NCI-H345 treated with DMSO at 0.1 percent for 48 hours (cell line): ENCODE results near the gene WDSUB1.

Source experiments
- DNase-seq: peaks from one replicate; lab custom pipeline; 2025; ENCODE audit not compliant: unreplicated experiment; lab: John Stamatoyannopoulos, UW

Gene WDSUB1

GRCh38 chr2:159266554-159266953, 19.9 kb downstream of the WDSUB1 start:
- DNase-seq, result no peak

- no peak for DNase-seq
Observed at GRCh38 chr2:159265171-159265576, 21.3 kb downstream of the WDSUB1 start.

DNA sequence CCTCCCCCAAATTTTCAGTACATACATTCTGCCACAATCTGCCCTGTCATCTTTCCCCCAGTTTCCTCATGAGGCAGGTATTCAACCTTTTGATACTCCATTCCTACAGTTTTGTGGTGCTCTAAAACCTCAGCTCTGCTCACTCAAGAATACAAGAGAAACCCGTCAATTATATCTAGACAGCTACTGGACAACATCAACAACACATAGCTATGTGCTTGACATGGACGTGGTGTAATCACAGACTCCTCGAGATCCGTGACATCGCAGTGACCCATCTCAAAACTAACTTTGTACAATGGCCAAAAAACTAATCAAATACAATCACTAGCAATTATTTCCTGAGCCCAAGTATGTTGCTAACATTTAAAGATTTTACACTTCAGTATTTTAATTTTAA, 23.6 kb downstream of the WDSUB1 start:
- no peak for DNase-seq

DNA sequence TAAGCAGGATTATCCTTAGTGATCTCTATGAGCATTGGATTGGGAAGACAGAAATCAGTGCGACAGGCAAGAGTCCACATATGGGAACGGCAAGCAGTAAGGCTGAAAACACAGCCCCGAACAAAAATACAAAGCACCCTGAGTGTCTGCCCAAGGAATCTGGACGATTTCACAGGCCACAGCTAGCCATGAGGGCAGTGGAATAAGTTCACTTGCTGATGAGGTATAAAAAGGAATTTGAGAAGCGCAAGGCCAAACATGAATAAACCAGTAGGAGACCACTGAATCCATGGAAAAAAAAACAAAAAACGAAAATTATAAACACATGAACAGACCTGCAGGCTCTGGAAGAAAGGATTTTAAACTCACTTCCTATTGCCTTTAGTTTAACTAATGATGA, 24.3 kb downstream of the WDSUB1 start:
- no peak for DNase-seq

- DNase-seq, result no peak
Observed at GRCh38 chr2:159256159-159256558, 30.3 kb downstream of the WDSUB1 start.

GRCh38 chr2:159252905-159253304, 33.6 kb downstream of the WDSUB1 start:
- no peak for DNase-seq

DNA sequence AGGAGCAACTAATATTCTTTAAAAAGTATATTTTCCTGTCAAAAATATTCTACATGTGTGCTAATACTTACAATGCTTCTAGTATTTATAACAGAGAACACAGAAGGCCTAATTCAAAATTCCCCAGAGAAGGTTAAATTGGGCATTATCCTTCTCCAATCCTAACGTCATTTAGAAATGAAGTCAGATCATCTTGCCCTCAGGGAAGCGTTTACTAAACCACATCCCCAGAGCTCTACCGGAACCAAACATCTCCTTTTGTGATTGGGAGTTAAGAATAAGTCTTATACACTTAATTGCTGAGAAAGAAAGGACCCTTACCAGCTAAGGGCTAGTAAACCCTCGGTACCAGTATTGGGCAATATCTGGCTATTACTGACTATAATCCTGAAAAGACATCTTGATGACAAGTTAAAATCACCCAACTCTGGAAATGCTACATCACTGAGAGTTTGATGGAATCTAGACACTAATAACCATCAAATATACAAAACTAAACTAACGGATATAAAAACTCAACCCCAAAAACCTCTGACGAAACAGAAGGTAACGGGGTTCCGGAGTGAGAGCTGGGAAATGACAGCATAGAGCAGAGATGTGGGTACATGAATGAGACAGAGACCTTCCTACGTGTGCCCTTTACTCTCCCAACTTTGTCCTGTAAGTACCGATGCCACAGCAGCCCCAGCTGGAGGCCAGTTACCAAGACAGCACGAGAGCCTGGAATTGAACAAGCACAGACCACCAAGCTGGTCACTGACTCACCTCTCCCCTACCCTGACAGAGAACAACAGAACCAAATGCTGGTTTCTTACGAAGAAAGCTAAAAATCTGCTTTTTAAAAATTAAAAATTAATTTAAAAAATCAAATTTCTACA, 35.0 kb downstream of the WDSUB1 start:
- DNase-seq, result no peak

DNA sequence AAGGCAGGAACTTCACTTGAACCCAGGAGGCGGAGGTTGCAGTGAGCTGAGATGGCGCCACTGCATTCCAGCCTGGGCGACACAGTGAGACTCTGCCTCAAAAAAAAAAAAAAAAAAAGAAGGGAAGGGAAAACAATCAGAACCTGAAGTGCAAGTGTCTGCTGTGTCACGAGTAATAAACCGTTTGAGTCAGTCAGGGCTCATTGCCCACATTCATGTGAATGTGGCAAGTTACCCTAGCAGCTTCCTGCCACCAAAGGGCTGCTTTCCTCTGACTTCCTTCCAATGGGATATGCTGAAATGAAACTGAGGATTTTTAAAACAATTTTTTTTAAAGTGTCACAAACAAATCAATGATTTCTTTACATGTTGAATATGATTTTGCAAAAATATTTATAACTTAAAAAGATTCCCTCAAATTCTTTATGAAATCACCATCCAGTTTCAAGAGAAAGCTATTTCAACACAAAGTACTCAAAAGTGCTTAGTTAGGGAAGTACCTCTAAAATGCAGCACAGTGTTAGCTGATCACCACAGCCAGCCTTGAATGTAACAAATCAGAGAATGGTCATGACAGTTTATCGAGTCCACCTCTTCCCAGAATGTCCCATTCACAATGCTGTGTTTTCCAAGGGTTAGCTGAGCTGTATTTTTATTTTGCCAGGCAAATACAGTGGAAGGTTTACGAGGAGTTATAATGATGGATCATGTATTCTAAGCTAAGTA, 36.4 kb downstream of the WDSUB1 start:
- peak; percentile 67 for DNase-seq

DNA sequence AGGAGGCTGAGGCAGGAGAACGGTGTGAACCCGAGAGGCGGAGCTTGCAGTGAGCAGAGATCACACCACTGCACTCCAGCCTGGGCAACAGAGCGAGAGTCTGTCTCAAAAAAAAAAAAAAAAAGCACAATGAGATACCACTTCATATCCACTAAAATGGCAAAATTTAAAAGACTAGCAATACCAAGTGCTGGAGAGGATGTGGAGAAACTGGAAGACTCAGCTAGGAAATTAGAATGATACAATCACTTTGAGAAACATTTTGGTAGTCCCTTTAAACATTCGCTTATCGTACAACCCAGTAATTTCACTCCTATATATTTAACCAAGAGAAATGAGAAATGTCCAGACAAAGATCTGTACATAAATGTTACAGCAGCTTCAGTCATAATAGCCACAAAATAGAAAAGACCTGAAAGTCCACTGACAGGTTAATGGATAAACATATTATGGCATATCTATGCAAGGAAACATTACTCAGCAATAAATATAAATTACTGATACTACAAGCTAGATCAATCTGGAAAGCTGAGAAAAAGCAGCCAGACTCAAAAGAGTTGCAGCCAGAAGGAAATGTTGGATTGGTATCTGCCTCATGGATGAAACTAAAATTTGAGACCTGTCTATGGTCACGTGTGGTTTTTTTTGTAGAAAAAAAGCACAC, 40.0 kb downstream of the WDSUB1 start:
- DNase-seq, result no peak

DNA sequence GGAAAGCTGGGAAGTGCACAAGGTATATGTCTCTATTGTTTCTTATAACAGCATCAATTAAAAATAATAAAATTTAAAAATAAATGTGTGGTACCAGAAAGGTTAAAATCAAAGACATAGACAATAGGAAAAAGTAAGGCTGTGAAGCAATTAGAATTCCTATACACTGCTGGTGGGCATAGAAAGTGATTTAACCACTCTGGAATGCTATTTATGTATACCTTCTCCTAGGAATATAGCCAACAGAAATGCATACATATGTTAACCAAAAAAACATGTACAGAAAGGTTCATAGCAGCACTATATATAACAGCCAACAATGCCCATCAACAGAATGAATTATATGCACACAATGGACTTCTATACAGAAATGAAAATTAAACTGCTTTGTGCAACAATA, 43.0 kb downstream of the WDSUB1 start:
- no peak for DNase-seq

GRCh38 chr2:159234868-159235267, 51.6 kb downstream of the WDSUB1 start:
- DNase-seq, result no peak

DNA sequence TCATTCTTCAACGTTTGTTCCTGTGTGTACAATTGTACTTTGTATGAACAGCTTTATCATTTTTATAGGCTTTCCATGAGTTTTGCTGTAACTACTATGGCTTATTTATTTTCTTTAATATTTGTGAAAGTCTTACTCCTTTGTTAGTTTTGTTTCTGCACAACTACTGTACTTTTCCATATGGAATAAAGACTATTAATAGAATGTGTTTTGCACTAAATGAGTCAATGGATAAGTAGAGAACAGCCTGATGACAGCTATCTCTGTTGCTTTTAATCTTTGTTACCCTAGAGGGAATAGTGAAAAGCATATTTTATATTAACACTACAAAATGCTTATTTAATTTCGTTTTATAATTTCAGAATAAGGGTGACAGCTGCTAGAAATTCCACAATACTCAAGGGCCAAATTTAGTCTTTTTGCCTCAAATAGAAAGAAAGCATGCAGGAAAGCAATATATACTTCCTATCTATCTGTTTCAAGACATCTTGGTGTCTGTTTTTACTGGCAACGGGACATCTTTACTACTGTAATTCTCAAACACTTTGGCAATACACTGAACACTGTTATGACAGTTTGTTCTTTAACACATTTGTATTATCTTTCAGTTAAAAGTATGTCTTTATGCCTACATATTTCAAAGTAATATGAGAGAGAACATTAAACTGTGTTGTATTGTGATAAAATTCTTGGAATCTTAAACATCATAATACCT, 53.9 kb downstream of the WDSUB1 start:
- no peak for DNase-seq

- no peak for DNase-seq
Observed at GRCh38 chr2:159230145-159230877, 56.2 kb downstream of the WDSUB1 start.

DNA sequence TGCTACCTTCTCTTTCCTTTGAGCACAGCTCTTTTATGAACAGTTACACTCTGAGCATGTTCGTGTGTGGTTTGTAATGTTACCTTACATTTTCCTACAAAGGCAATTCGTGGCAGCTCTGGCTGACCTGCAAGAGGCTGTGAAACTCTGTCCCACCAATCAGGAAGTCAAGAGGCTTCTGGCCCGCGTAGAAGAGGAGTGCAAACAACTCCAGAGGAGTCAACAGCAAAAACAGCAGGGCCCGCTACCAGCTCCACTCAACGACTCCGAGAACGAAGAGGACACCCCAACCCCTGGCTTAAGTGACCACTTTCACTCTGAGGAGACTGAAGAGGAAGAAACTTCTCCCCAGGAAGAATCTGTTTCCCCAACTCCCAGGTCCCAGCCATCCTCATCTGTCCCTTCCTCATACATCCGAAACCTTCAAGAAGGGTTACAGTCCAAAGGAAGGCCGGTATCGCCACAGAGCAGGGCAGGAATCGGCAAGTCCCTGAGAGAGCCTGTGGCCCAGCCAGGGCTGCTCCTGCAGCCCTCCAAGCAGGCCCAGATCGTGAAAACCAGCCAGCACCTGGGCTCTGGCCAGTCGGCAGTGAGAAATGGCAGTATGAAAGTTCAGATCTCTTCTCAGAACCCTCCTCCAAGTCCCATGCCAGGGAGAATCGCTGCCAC, 56.9 kb downstream of the WDSUB1 start:
- DNase-seq, result no peak

- no peak for DNase-seq
Observed at GRCh38 chr2:159228081-159228581, 58.4 kb downstream of the WDSUB1 start.

- no peak for DNase-seq
Observed at GRCh38 chr2:159227467-159227866, 59.0 kb downstream of the WDSUB1 start.

DNA sequence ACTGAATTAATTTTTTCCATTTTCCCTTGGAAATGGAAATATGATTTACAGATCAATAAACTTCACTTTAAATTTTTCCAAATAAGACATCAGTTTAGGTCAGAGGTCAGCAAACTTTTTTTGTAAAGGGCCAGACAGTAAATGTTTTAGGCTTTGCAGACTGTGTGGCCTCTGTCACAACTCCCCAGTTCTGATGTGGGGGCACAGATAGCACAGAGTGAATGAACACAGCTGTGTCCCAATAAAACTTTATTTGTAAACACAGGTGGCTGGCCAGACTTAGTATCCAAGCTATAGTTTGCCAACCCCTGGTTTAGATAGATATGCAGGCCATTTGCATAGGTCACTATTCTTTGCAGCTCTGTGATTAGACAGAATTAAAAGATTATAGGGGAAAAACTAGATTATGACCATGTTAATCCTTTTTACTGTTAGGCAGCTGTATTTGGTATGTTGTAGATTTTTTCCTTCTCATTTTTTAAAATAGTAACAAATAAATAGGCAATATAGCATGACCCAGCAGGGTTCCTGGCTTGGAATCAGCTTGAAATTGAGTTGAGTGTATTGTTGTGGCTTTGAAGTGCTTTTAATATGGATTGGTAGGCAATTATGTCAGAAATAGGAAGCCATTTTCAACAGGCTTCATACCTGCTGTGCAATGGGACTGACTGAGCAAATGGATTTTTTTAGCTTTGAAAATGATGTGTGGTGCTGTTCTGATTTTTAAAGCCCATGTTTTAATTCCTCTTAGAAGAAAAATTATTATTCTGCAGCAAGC, 59.7 kb downstream of the WDSUB1 start:
- peak; percentile 16 for DNase-seq

DNA sequence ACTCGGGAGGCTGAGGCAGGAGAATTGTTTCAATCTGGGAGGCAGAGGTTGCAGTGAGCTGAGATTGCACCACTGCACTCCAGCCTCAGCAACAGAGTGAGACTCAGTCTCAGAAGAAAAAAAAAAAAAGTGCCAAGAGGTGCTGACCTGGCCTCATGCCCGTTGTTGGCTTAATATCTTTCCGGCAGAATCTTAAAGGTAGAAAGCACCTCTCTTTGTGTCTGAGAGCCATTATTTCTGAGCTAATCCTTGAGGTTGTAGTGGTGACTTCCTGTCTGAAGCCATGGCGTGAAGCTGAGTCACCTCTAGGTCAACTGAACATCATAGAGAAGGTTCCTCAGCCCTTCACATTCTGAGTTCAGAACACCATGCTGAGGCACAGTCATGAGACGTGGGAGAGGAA, 60.4 kb downstream of the WDSUB1 start:
- no peak for DNase-seq
